ENCODE measurements around the gene PDE4D. TPM values are rescaled to one million over a fixed set of nuclear protein-coding genes. Genes with fewer than 3 reads are reported as not detected.

PDE4D gene
- total RNA-seq, 1 experiment from 2014 or later, result 2.1 TPM

GRCh38 chr5:59782856-59783255, 110.7 kb downstream of the PDE4D start:
- Histone ChIP-seq H3K79me1 (ENCODE audit: insufficient read depth, low read depth, low read length, poor library complexity, severe bottlenecking) (no peaks in the 10 kb centered on the region), H3K4me1 (ENCODE audit: insufficient read depth, low read length) (no peaks in the 10 kb centered on the region; the same call in 1 of the 2 replicates), H3K18ac (ENCODE audit: insufficient read length, low read depth, low read length) (no peak overlapping the region), H3K9ac (ENCODE audit: extremely low read depth, insufficient read length, low read length) (no peak overlapping the region), H2BK15ac (ENCODE audit: low read depth, low read length) (no peak overlapping the region), H3K79me2 (ENCODE audit: insufficient read depth, low read length) (no peaks in the 10 kb centered on the region), H3K23ac (ENCODE audit: insufficient read length, low read depth, low read length) (no peak overlapping the region), H2BK120ac (ENCODE audit: low read depth, low read length, poor library complexity, severe bottlenecking) (no peak overlapping the region), H2AK5ac (ENCODE audit: insufficient read length, low read length) (no peak overlapping the region), H3K4ac (ENCODE audit: low read depth, low read length) (no peak overlapping the region), H3K14ac (ENCODE audit: insufficient read depth, low read length) (no peak overlapping the region), H3K27ac (ENCODE audit: insufficient read length, low read depth, low read length) (no peak overlapping the region), H3K23me2 (ENCODE audit: insufficient read length, low read depth, low read length, poor library complexity, severe bottlenecking) (no peaks in the 10 kb centered on the region), H2BK12ac (ENCODE audit: insufficient read length, low read depth, low read length) (no peak overlapping the region), H4K5ac (ENCODE audit: insufficient read length, low read depth, low read length) (no peak overlapping the region), H3T11ph (ENCODE audit: low read length) (no peak overlapping the region), H4K20me1 (ENCODE audit: control insufficient read depth, insufficient read depth, insufficient read length) (no peaks in the 10 kb centered on the region), H4K91ac (ENCODE audit: insufficient read length, low read depth, low read length) (no peak overlapping the region), H3K4me2 (ENCODE audit: insufficient read depth, insufficient read length, low read length) (no peak overlapping the region), H2BK20ac (ENCODE audit: low read depth, low read length, poor library complexity, severe bottlenecking) (no peak overlapping the region), H4K8ac (replicated peaks; ENCODE audit: insufficient read length, low read depth, low read length) (no peak overlapping the region), H3K56ac (ENCODE audit: insufficient read length, low read depth, low read length) (no peak overlapping the region), H3K27me3 (ENCODE audit: insufficient read depth, low read length) (no peaks in the 10 kb centered on the region), H2BK5ac (ENCODE audit: insufficient read length, low read length) (no peak overlapping the region), H2AFZ (ENCODE audit: low read length) (no peak overlapping the region), H3K9me3 (ENCODE audit: control insufficient read depth, low read depth, low read length) (no peaks in the 10 kb centered on the region)
- DNase-seq, result no peak
- no peak overlapping the region for H3K4me3 Mint-ChIP-seq
- no peaks in the 10 kb centered on the region for H3K9me3 Mint-ChIP-seq
- H3K27ac Mint-ChIP-seq, result no peak overlapping the region
- no peaks in the 10 kb centered on the region for H3K4me1 Mint-ChIP-seq
- H3K36me3 Mint-ChIP-seq (ENCODE audit: insufficient read depth in 1 of 3, low read depth in 3 of 3), result no peaks in the 10 kb centered on the region
- no peaks in the 10 kb centered on the region for H3K27me3 Mint-ChIP-seq (ENCODE audit: low read depth)
- no peak for TF ChIP-seq CTCF (conservative IDR thresholded peaks at IDR 0.05)
- no CpG with 5 or more reads among the region's 1 CpG for whole genome bisulfite sequencing (ENCODE audit: extremely low coverage, insufficient read length, low lambda C conversion rate)
